Large intestine (tissue), 3 donors: ENCODE measurements around the gene EPGN. TPM values are rescaled to one million over a fixed set of nuclear protein-coding genes. Genes with fewer than 3 reads are reported as not detected.

Experiments
- DNase-seq, 2 donors: peaks; one replicate each; pipeline versions ENCODE4 v3.0.0 to v3.0.0-alpha.2; 2013
- H3K27ac ChIP-seq: one replicate; pipeline ENCODE4 v1.5.1; 2013; ENCODE audit warnings: low read length
- H3K27me3 ChIP-seq: 2 replicates; pipeline ENCODE4 v1.6.1; 2013; ENCODE audit warnings: low read length; ENCODE audit not compliant: control insufficient read depth, insufficient read depth
- H3K36me3 ChIP-seq: 2 replicates; pipeline ENCODE4 v1.6.1; 2013; ENCODE audit warnings: low read length; ENCODE audit not compliant: control insufficient read depth, insufficient read depth
- H3K4me1 ChIP-seq: one replicate; pipeline ENCODE4 v1.6.1; 2013; ENCODE audit warnings: low read length; ENCODE audit not compliant: control insufficient read depth, insufficient read depth
- H3K4me3 ChIP-seq: one replicate; pipeline ENCODE4 v1.5.1; 2013; ENCODE audit warnings: low read length
- H3K9me3 ChIP-seq: one replicate; pipeline ENCODE4 v1.6.1; 2013; ENCODE audit warnings: mild to moderate bottlenecking, low read depth, low read length, moderate library complexity; ENCODE audit not compliant: control insufficient read depth
- whole genome bisulfite sequencing: methylation state at CpG from one replicate; pipeline ENCODE4 v1.1.5; 2013; ENCODE audit warnings: low lambda C conversion rate; ENCODE audit not compliant: insufficient coverage; 5-methylcytosine and 5-hydroxymethylcytosine counted together
- polyA plus RNA-seq: library from polyadenylated mRNA; unstranded; fragments of 120-200 nt; gene quantifications from one replicate; pipeline ENCODE4 v1.2.1, GENCODE V29; 2013

EPGN gene
- polyA plus RNA-seq, 1 donor = 0.12 TPM

DNA sequence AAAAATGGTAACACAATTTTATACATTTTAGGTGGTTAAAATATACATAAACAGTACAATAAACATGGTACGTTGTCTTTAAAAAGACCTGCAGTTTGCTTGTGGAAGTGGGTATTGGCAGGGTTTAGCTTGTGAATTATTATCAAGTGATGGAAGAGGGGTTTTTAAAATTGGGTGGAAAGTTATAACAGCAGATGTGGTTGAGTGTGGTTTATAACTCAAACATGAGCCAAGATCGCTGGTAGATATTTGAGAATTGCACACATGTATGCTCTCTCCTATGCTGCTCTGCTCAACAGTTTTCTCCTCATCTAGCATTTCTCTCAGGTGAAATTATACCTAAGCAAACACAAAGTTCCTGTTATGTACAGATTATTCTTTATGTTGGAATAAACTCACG lies 14.0 kb downstream of the EPGN start:
- Histone ChIP-seq H3K4me1 (no peaks in the 10 kb centered on the region), H3K9me3 (no peaks in the 10 kb centered on the region), H3K27me3 (no peaks in the 10 kb centered on the region), H3K4me3 (no peak overlapping the region), H3K36me3 (no peaks in the 10 kb centered on the region), H3K27ac (no peak overlapping the region)
- DNase-seq = no peak
- WGBS = 86% methylated on average over 1 of the region's 3 CpGs

- H3K27ac ChIP-seq = no peak overlapping the region
- no CpG with 5 or more reads among the region's 4 CpGs for WGBS
- no peak for DNase-seq
Observed at GRCh38 chr4:74323663-74324062, 15.4 kb downstream of the EPGN start.

GRCh38 chr4:74324262-74324661 lies 16.0 kb downstream of the EPGN start:
- no peaks in the 10 kb centered on the region for H3K4me1 ChIP-seq
- DNase-seq = no peak
- H3K27me3 ChIP-seq = no peaks in the 10 kb centered on the region
- no peak overlapping the region for H3K4me3 ChIP-seq
- H3K9me3 ChIP-seq = no peaks in the 10 kb centered on the region
- WGBS = 67% methylated on average over 3 of the region's 3 CpGs
- no peak overlapping the region for H3K27ac ChIP-seq
- H3K36me3 ChIP-seq = no peaks in the 10 kb centered on the region

More at GRCh38 chr4:74323663-74324062, 15.4 kb downstream of the EPGN start:
- H3K27me3 ChIP-seq = no peaks in the 10 kb centered on the region
- H3K9me3 ChIP-seq = no peaks in the 10 kb centered on the region
- no peaks in the 10 kb centered on the region for H3K4me1 ChIP-seq
- H3K4me3 ChIP-seq = no peak overlapping the region
- no peaks in the 10 kb centered on the region for H3K36me3 ChIP-seq

DNA sequence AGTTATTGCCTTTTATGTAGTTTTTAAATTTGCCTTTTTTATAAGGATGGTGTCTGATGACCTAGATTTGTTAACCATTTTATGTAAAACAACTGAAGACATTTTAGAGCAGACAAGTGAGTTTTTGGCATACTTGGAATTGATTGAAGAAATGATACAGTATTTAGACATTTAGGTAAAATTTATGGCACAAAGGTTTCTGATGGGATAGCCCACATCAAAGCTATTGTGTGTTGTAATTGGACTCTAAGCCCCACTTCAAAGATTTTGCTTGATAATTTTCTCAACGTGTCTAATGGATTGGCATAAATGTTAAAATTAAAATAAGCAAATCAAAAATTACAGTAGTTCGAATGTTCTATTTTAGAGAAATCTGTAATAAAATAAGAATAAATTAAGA lies 17.6 kb downstream of the EPGN start:
- Histone ChIP-seq H3K9me3 (no peaks in the 10 kb centered on the region), H3K27me3 (no peaks in the 10 kb centered on the region), H3K4me3 (no peak overlapping the region), H3K36me3 (no peaks in the 10 kb centered on the region), H3K4me1 (no peaks in the 10 kb centered on the region), H3K27ac (no peak overlapping the region)
- no peak for DNase-seq
- 67% methylated on average over 2 of the region's 2 CpGs for WGBS

- H3K27me3 ChIP-seq = no peaks in the 10 kb centered on the region
- WGBS = 51% methylated on average over 2 of the region's 3 CpGs
- H3K4me1 ChIP-seq = no peaks in the 10 kb centered on the region
- H3K4me3 ChIP-seq = no peak overlapping the region
- no peak overlapping the region for H3K27ac ChIP-seq
- no peaks in the 10 kb centered on the region for H3K36me3 ChIP-seq
- H3K9me3 ChIP-seq = no peaks in the 10 kb centered on the region
- no peak for DNase-seq
Observed at GRCh38 chr4:74327762-74328161, 19.5 kb downstream of the EPGN start.

DNA sequence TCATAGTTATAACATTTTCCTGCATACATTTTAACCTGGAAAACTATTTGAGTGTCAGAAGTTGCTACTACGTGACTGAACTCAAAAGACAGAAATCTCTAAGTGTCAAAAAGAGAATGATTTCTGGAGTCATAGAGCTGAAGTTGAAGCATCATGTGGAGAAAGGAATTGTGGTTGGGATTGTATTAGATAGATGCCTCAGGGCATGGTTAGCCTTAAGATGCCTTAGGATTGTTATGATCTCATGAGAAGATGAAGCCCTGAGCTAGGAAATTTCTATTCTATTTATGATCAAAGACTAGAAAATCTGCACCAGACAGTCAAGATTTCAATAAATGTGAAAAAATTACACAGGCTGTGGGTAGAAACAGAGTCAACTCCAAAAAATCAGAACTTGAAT lies 20.2 kb downstream of the EPGN start:
- Histone ChIP-seq H3K9me3 (no peaks in the 10 kb centered on the region), H3K4me1 (no peaks in the 10 kb centered on the region), H3K4me3 (no peak overlapping the region), H3K27ac (no peak overlapping the region), H3K27me3 (no peaks in the 10 kb centered on the region), H3K36me3 (no peaks in the 10 kb centered on the region)
- DNase-seq = no peak
- 91% methylated on average over 1 of the region's 1 CpG for WGBS

GRCh38 chr4:74329307-74329706 lies 21.0 kb downstream of the EPGN start:
- H3K4me3 ChIP-seq = no peak overlapping the region
- DNase-seq = no peak
- H3K36me3 ChIP-seq = no peaks in the 10 kb centered on the region
- no peak overlapping the region for H3K27ac ChIP-seq
- H3K9me3 ChIP-seq = no peaks in the 10 kb centered on the region
- H3K27me3 ChIP-seq = no peaks in the 10 kb centered on the region
- H3K4me1 ChIP-seq = no peaks in the 10 kb centered on the region

DNA sequence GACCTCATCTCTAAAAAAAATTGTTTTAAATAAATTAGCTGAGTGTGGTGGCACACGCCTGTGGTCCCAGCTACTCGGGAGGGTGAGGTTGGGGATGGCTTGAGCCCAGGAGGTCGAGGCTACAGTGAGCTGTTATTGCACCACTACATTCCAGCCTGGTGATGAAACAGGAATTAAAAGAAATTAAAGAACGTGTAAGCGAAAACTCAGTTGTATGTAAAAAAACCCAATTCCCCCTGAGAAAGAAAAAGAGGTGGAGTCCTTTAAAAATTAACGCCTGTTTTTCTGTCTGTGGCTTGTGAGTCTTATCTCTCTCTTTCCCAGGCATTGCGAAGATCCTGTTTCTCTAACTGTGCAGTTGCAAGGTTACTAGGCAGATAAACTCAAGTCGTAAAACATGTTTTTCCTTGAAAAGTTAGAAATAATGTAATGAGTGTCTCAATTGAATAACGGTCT lies 22.1 kb downstream of the EPGN start:
- peak in 1 of 2 donors; percentile 7 for DNase-seq
- no peak overlapping the region for H3K27ac ChIP-seq
- 80% methylated on average over 1 of the region's 9 CpGs for WGBS
- H3K36me3 ChIP-seq = no peaks in the 10 kb centered on the region
- no peaks in the 10 kb centered on the region for H3K27me3 ChIP-seq
- no peak overlapping the region for H3K4me3 ChIP-seq
- H3K4me1 ChIP-seq = no peaks in the 10 kb centered on the region
- no peaks in the 10 kb centered on the region for H3K9me3 ChIP-seq

GRCh38 chr4:74331252-74331651 lies 23.0 kb downstream of the EPGN start:
- no CpG with 5 or more reads among the region's 2 CpGs for WGBS
- no peak for DNase-seq
- H3K9me3 ChIP-seq = no peaks in the 10 kb centered on the region
- no peak overlapping the region for H3K4me3 ChIP-seq
- H3K4me1 ChIP-seq = no peaks in the 10 kb centered on the region
- no peak overlapping the region for H3K27ac ChIP-seq
- H3K36me3 ChIP-seq = no peaks in the 10 kb centered on the region
- no peaks in the 10 kb centered on the region for H3K27me3 ChIP-seq

- no peak for DNase-seq
- H3K36me3 ChIP-seq = no peaks in the 10 kb centered on the region
- no peak overlapping the region for H3K27ac ChIP-seq
Observed at GRCh38 chr4:74331944-74332343, 23.7 kb downstream of the EPGN start.

GRCh38 chr4:74334636-74335035 lies 26.4 kb downstream of the EPGN start:
- DNase-seq = no peak
- no peaks in the 10 kb centered on the region for H3K9me3 ChIP-seq
- H3K4me1 ChIP-seq = no peaks in the 10 kb centered on the region
- H3K27me3 ChIP-seq = no peaks in the 10 kb centered on the region
- no peak overlapping the region for H3K27ac ChIP-seq
- H3K36me3 ChIP-seq = no peaks in the 10 kb centered on the region
- WGBS = no CpG with 5 or more reads among the region's 7 CpGs
- H3K4me3 ChIP-seq = no peak overlapping the region

More at GRCh38 chr4:74331944-74332343, 23.7 kb downstream of the EPGN start:
- Histone ChIP-seq H3K4me3 (no peak overlapping the region), H3K9me3 (no peaks in the 10 kb centered on the region), H3K27me3 (no peaks in the 10 kb centered on the region), H3K4me1 (no peaks in the 10 kb centered on the region)
